ENCODE results near the gene PPM1D. TPM values are rescaled to one million over a fixed set of nuclear protein-coding genes. Genes with fewer than 3 reads are reported as not detected.
"Not testable (repeated sequence)": the region's sequence is repeated elsewhere in the genome, so short reads cannot be mapped to it uniquely, and the experiment has no call there.

Gene PPM1D
- polyA plus RNA-seq, 6 donors from 2014 or later = 10.1 to 21.4 (median 12.6) TPM

DNA sequence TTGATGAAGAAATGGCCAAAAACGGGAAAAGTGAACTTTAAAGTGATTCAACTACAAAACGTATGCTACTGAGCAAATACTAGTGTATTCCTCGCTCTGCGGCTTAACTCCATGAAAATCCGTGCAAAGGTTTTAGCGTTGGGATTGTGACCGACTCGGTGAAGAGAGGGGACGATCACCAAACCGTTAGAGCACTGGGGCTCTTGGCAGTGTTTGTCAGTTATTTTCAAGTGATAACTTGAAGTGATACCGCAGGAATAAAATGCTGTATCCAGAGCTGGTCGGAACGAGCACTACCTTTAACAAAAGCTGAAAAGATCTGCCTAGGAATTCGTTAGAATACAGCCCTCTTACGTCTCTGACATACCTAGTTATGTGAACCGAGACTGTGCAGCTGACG, 773 bp upstream of the PPM1D start:
- ATAC-seq (ENCODE audit: low read depth in 2 of 2) = peak; percentile 3 to 4
- DNase-seq = no peak

DNA sequence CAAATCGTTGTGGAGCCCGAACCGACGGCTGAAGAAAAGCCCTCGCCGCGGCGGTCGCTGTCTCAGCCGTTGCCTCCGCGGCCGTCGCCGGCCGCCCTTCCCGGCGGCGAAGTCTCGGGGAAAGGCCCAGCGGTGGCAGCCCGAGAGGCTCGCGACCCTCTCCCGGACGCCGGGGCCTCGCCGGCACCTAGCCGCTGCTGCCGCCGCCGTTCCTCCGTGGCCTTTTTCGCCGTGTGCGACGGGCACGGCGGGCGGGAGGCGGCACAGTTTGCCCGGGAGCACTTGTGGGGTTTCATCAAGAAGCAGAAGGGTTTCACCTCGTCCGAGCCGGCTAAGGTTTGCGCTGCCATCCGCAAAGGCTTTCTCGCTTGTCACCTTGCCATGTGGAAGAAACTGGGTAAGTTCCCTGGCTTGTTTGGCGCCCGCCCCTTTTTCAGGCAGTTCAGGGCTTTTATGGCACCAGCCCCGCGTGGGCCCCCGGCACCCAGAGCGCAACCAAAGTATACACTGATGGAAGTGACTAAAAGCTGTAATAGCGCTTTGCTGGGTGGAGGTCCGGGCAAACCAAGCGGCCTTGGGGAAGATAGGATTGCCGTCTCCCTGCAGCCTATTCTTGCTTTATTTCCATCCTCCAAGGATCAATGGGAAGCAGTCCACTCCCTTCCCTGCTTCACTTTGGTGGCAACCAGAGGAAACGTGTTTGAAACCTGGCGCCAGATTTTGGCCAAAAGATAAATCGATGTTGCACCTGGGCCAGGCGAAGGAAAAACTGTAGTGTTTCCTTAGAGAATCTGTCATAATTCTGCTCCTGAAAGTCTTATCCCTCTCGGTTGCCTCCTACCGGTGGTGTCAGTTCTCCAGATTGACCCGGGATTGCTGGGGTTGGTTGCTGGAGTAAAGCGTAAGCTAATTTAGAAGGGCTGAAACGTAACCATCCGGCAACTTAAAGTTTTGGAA, 775 bp downstream of the PPM1D start:
- Mint-ChIP-seq H3K9me3 (peaks cover 0 to 2% (median 0%) of the 10 kb centered on the region in 7 donors), H3K4me3 (peak overlapping the region; percentile 90 to 100 (median 97)), H3K27me3 (no peaks in the 10 kb centered on the region), H3K36me3 (no peaks in the 10 kb centered on the region), H3K27ac (peak overlapping the region; percentile 90 to 99 (median 96)), H3K4me1 (peaks cover 28 to 60% (median 51%) of the 10 kb centered on the region in 3 donors)
- DNase-seq (peak; percentile 48), ATAC-seq (ENCODE audit: low read depth in 2 of 2) (peak; percentile 12 to 17)

More for the DNA sequence above, 773 bp upstream of the PPM1D start:
- Mint-ChIP-seq H3K4me1 (peaks cover 28 to 47% (median 46%) of the 10 kb centered on the region in 3 donors), H3K36me3 (no peaks in the 10 kb centered on the region), H3K27ac (peak overlapping the region; percentile 90 to 99 (median 96)), H3K4me3 (peak overlapping the region; percentile 90 to 100 (median 97)), H3K9me3 (peaks cover 0 to 2% (median 0%) of the 10 kb centered on the region in 7 donors), H3K27me3 (no peaks in the 10 kb centered on the region)

DNA sequence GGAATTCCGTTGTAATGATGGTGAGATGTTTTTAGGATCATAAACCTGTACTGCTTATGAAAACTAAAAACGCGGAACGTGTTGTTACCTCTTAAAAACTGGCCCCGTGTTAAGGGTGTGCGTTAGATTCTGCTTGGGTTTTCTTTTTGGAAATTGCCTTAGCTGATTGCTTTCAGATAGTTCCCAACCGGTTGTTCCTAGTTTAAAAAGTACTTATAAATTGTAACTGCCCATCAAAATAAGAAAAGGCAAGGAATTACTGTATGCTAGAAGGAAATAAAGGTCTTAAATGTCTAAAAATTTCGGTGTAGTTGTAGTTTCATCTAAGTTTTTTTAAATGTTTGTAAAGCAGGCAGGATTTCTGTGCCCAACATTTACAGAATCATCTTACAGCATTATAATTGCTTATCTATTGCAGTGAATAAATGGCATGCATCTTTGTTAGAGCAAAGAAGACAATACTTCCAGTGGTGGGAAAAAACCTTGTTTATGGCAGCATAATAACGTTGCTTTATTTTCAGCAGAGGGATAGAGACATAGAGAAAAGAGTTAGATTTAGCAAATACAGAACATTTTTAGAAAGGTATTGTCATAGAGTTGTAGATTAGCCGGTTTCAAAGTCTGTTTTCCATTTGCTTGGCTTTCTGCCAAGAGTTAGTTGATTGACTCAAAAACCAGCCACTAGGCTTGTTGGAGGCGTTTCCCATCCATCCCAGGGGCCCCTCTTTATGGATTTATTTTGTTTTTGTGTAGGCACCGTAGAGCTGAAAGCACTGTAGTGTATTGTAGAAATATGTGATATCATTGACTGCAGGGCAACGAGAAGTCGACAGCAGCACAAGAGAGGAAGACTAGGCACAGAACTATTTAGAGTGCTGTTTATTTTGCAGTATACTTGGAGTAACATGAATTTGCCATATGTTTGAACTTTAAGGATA, 1.7 kb downstream of the PPM1D start:
- H3K36me3 Mint-ChIP-seq = no peaks in the 10 kb centered on the region
- peaks cover 0 to 2% (median 0%) of the 10 kb centered on the region in 7 donors for H3K9me3 Mint-ChIP-seq
- peak overlapping the region; percentile 90 to 100 (median 97) for H3K4me3 Mint-ChIP-seq
- peaks cover 32 to 60% (median 60%) of the 10 kb centered on the region in 3 donors for H3K4me1 Mint-ChIP-seq
- H3K27ac Mint-ChIP-seq = peak overlapping the region; percentile 24 to 90 (median 84)
- H3K27me3 Mint-ChIP-seq = no peaks in the 10 kb centered on the region
- ATAC-seq (ENCODE audit: low read depth in 2 of 2) (no peak), DNase-seq (peak; percentile 19)

GRCh38 chr17:60602385-60602742, 2.4 kb downstream of the PPM1D start:
- ATAC-seq (ENCODE audit: low read depth in 2 of 2) (no peak), DNase-seq (no peak)
- Mint-ChIP-seq H3K27ac (peak overlapping the region in 2 of 6 donors; percentile 51 to 90), H3K27me3 (no peaks in the 10 kb centered on the region), H3K36me3 (no peaks in the 10 kb centered on the region), H3K4me1 (peaks cover 32 to 66% (median 64%) of the 10 kb centered on the region in 3 donors), H3K9me3 (peaks cover 0 to 2% (median 0%) of the 10 kb centered on the region in 7 donors), H3K4me3 (peak overlapping the region; percentile 80 to 100 (median 96))

GRCh38 chr17:60602871-60603270, 2.9 kb downstream of the PPM1D start:
- Mint-ChIP-seq H3K27ac (no peak overlapping the region), H3K36me3 (no peaks in the 10 kb centered on the region), H3K4me3 (peak overlapping the region in 6 of 8 donors; percentile 67 to 96 (median 92)), H3K4me1 (peaks cover 35 to 69% (median 69%) of the 10 kb centered on the region in 3 donors), H3K9me3 (peaks cover 0 to 2% (median 0%) of the 10 kb centered on the region in 7 donors), H3K27me3 (no peaks in the 10 kb centered on the region)
- no peak for DNase-seq
- no peak for ATAC-seq (ENCODE audit: low read depth in 2 of 2)

GRCh38 chr17:60603477-60603876, 3.5 kb downstream of the PPM1D start:
- ATAC-seq (ENCODE audit: low read depth in 2 of 2); H3K27me3 Mint-ChIP-seq; H3K9me3 Mint-ChIP-seq; DNase-seq; H3K36me3 Mint-ChIP-seq: not testable (repeated sequence)
- peak overlapping the region in 1 of 6 donors; percentile 82 for H3K27ac Mint-ChIP-seq
- H3K4me3 Mint-ChIP-seq = peak overlapping the region in 5 of 8 donors; percentile 12 to 74 (median 59)
- peaks cover 29 to 68% (median 64%) of the 10 kb centered on the region in 3 donors for H3K4me1 Mint-ChIP-seq

- ATAC-seq (ENCODE audit: low read depth in 2 of 2) (no peak), DNase-seq (no peak)
- Mint-ChIP-seq H3K27ac (no peak overlapping the region), H3K27me3 (no peaks in the 10 kb centered on the region), H3K36me3 (no peaks in the 10 kb centered on the region), H3K4me3 (peak overlapping the region in 2 of 8 donors; percentile 21 to 74), H3K4me1 (peaks cover 19 to 57% (median 54%) of the 10 kb centered on the region in 3 donors), H3K9me3 (no peaks in the 10 kb centered on the region)
These were observed 4.8 kb downstream of the PPM1D start for GRCh38 chr17:60604686-60605334.

GRCh38 chr17:60606036-60606435, 6.0 kb downstream of the PPM1D start:
- no peak overlapping the region for H3K27ac Mint-ChIP-seq
- peaks cover 19 to 63% (median 49%) of the 10 kb centered on the region in 3 donors for H3K4me1 Mint-ChIP-seq
- ATAC-seq (ENCODE audit: low read depth in 2 of 2) = no peak

GRCh38 chr17:60610473-60610872, 10.5 kb downstream of the PPM1D start:
- Mint-ChIP-seq H3K4me1 (peaks cover 12 to 32% (median 20%) of the 10 kb centered on the region in 3 donors), H3K27ac (no peak overlapping the region), H3K4me3 (no peak overlapping the region), H3K27me3 (no peaks in the 10 kb centered on the region), H3K9me3 (no peaks in the 10 kb centered on the region), H3K36me3 (no peaks in the 10 kb centered on the region)
- DNase-seq = no peak
- ATAC-seq (ENCODE audit: low read depth in 2 of 2) = no peak

More at GRCh38 chr17:60606036-60606435, 6.0 kb downstream of the PPM1D start:
- no peaks in the 10 kb centered on the region for H3K36me3 Mint-ChIP-seq
- H3K9me3 Mint-ChIP-seq = no peaks in the 10 kb centered on the region
- H3K4me3 Mint-ChIP-seq = peak overlapping the region in 1 of 8 donors; percentile 76
- no peak for DNase-seq
- no peaks in the 10 kb centered on the region for H3K27me3 Mint-ChIP-seq

DNA sequence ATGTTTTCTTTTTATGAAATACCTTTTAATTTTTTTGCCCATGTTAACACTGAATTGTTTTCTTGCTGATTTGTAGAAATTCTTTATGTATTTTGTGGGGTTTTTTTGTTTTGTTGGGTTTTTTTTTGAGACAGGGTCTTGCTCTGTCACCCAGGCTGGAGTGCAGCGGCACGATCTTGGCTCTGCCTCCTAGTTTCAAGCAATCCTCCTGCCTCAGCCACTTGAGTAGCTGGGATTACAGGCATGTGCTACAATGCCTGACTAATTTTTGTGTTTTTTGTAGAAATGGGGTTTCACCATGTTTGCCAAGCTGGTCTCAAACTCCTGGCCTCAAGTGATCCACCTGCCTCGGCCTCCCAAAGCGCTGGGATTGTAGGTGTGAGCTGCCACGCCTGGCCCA, 11.3 kb downstream of the PPM1D start:
- H3K36me3 Mint-ChIP-seq; H3K9me3 Mint-ChIP-seq; DNase-seq; ATAC-seq (ENCODE audit: low read depth in 2 of 2); H3K27ac Mint-ChIP-seq; H3K27me3 Mint-ChIP-seq; H3K4me3 Mint-ChIP-seq: not testable (repeated sequence)
- H3K4me1 Mint-ChIP-seq = peaks cover 8 to 31% (median 13%) of the 10 kb centered on the region in 3 donors

DNA sequence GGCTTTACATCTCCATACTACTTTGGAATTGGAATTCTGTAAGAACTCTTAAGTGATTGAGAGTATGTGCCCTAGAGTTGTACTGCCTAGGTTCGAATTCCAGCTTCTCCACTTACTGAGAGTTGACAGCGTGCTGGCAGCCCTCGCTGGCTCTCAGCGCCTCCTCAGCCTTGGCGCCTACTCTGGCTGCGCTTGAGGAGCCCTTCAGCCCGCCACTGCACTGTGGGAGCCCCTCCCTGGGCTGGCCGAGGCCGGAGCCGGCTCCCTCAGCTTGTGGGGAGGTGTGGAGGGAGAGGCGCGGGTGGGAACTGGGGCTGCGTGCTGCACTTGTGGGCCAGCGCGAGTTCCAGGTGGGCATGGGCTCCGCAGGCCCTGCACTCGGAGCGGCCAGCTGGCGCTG, 13.3 kb downstream of the PPM1D start:
- Mint-ChIP-seq H3K4me1 (peaks cover 7 to 24% (median 8%) of the 10 kb centered on the region in 3 donors), H3K4me3 (no peak overlapping the region), H3K36me3 (no peaks in the 10 kb centered on the region), H3K9me3 (no peaks in the 10 kb centered on the region), H3K27ac (no peak overlapping the region), H3K27me3 (no peaks in the 10 kb centered on the region)
- ATAC-seq (ENCODE audit: low read depth in 2 of 2) (no peak), DNase-seq (no peak)

DNA sequence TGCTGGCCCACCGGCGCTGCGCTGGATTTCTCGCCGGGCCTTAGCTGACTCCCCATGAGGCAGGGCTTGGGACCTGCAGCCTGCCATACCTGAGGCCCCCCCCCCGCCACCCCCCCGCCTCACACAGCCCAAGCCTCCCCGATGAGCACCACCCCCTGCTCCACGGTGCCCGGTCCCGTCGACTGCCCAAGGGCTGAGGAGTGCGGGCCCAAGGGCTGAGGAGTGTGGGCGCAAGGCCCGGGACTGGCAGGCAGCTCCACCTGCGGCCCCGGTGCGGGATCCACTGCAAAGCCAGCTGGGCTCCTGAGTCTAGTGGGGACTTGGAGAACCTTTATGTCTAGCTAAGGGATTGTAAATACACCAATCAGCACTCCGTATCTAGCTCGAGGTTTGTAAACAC, 13.8 kb downstream of the PPM1D start:
- H3K4me1 Mint-ChIP-seq = peaks cover 8 to 28% (median 12%) of the 10 kb centered on the region in 3 donors
- not testable (repeated sequence) for ATAC-seq (ENCODE audit: low read depth in 2 of 2); H3K4me3 Mint-ChIP-seq; DNase-seq; H3K27me3 Mint-ChIP-seq; H3K9me3 Mint-ChIP-seq; H3K27ac Mint-ChIP-seq; H3K36me3 Mint-ChIP-seq

Data from naive B cell (primary cell).